Ishikawa (cell line): Measurements from ENCODE around the gene UQCC5.

Experiments used
- CEBPB ChIP-seq: IDR thresholded peaks from 2 replicates; pipeline ENCODE4 v1.6.1; 2012
- CREB1 ChIP-seq: IDR thresholded peaks from 2 replicates; pipeline ENCODE4 v1.6.1; 2012; ENCODE audit warnings: low read depth
- EGR1 ChIP-seq: IDR thresholded peaks from 2 replicates; pipeline ENCODE4 v1.6.1; 2012
- EP300 ChIP-seq: IDR thresholded peaks from 2 replicates; pipeline ENCODE4 v1.6.1; 2012; ENCODE audit warnings: borderline replicate concordance
- FOXM1 ChIP-seq: IDR thresholded peaks from 2 replicates; pipeline ENCODE4 v1.6.1; 2012; ENCODE audit warnings: low read depth, borderline replicate concordance
- MAX ChIP-seq: IDR thresholded peaks from 2 replicates; pipeline ENCODE4 v1.6.1; 2012
- NFIC ChIP-seq: IDR thresholded peaks from 2 replicates; pipeline ENCODE4 v1.6.1; 2012
- RAD21 ChIP-seq: IDR thresholded peaks from 2 replicates; pipeline ENCODE4 v1.6.1; 2012; ENCODE audit warnings: low read depth
- REST ChIP-seq: IDR thresholded peaks from 2 replicates; pipeline ENCODE4 v1.6.1; 2012; ENCODE audit warnings: low read depth, mild to moderate bottlenecking
- TAF1 ChIP-seq: IDR thresholded peaks from 2 replicates; pipeline ENCODE4 v1.6.1; 2012; ENCODE audit warnings: low read depth, mild to moderate bottlenecking
- TCF12 ChIP-seq: IDR thresholded peaks from 2 replicates; pipeline ENCODE4 v1.6.1; 2012; ENCODE audit warnings: low read depth
- TEAD4 ChIP-seq: IDR thresholded peaks from 2 replicates; pipeline ENCODE4 v1.6.1; 2012
- USF1 ChIP-seq: IDR thresholded peaks from 2 replicates; pipeline ENCODE4 v1.6.1; 2012
- YY1 ChIP-seq: IDR thresholded peaks from 2 replicates; pipeline ENCODE4 v1.6.1; 2012; ENCODE audit warnings: low read depth
- ZBTB7A ChIP-seq: IDR thresholded peaks from 2 replicates; pipeline ENCODE4 v1.6.1; 2012; ENCODE audit warnings: low read depth

UQCC5 gene

GRCh38 chr3:52489453-52489852 is 47.0 kb upstream of the UQCC5 start:
- TF ChIP-seq REST: no peak
- TF ChIP-seq EGR1: no peak
- no peak for TF ChIP-seq MAX
- no peak for TF ChIP-seq EP300
- TF ChIP-seq TCF12: no peak
- no peak for TF ChIP-seq USF1
- no peak for TF ChIP-seq RAD21
- TF ChIP-seq YY1: no peak
- TF ChIP-seq TEAD4: no peak
- TF ChIP-seq NFIC: no peak
- no peak for TF ChIP-seq FOXM1

- TF ChIP-seq MAX (no peak), RAD21 (no peak), FOXM1 (no peak), USF1 (no peak), REST (no peak), EGR1 (no peak), NFIC (no peak), CREB1 (no peak), TEAD4 (no peak)
Observed at GRCh38 chr3:52490035-52490938, 46.1 kb upstream of the UQCC5 start.

- TF ChIP-seq EP300 (no peak), REST (no peak), CREB1 (no peak), RAD21 (no peak), TAF1 (no peak), FOXM1 (no peak), TEAD4 (no peak), NFIC (no peak), ZBTB7A (no peak), TCF12 (no peak), YY1 (no peak), MAX (no peak), CEBPB (no peak), USF1 (no peak), EGR1 (no peak)
Observed at GRCh38 chr3:52490939-52491526, 45.4 kb upstream of the UQCC5 start.

- TF ChIP-seq USF1 (no peak), ZBTB7A (no peak), CREB1 (no peak), CEBPB (no peak), TCF12 (no peak), MAX (no peak), YY1 (no peak), REST (no peak), NFIC (no peak)
Observed at GRCh38 chr3:52492059-52492458, 44.3 kb upstream of the UQCC5 start.
